Transverse colon (tissue), 3 donors: ENCODE data around the gene RORB.

Experiments
- EP300 ChIP-seq: sonication (generic); formaldehyde crosslinking; IDR thresholded peaks from one replicate; pipeline ENCODE4 v1.6.1; 2017; ENCODE audit warnings: antibody characterized with exemption, low read depth
- TF ChIP-seq, protein P1 (sequence below), 5 experiments: fragments of 200-600 bp in 3 of 5; fragments of 450-650 bp in 2 of 5; sonication (generic) in 3 of 5; IDR thresholded peaks; 1 replicate in 2 of 5; 2 replicates in 3 of 5; pipeline ENCODE4 v1.5.1; 2016 to 2017; ENCODE audit warnings: antibody characterized with exemption in 5 of 5, inconsistent platforms in 3 of 5, mild to moderate bottlenecking in 2 of 5, moderate library complexity in 1 of 5

DNA sequence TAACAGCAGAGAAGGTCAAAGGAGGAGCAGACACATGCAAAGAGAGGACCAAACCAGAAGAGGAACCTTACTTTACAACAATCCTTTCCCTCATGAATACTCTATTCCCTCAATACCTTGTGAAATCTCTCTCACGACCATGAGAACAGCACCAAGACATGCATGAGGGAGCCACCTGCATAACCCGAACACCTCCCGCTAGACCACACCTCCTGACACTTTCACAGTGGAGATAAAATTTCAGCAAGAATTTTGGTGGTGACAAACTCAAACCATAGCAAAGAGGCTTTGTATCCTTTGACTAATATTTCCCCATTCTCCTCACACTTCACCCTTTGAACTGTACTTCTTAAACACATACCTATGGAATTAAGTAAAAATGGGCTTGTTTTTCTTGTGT, 101.7 kb downstream of the RORB start:
- TF ChIP-seq, protein P1, sequence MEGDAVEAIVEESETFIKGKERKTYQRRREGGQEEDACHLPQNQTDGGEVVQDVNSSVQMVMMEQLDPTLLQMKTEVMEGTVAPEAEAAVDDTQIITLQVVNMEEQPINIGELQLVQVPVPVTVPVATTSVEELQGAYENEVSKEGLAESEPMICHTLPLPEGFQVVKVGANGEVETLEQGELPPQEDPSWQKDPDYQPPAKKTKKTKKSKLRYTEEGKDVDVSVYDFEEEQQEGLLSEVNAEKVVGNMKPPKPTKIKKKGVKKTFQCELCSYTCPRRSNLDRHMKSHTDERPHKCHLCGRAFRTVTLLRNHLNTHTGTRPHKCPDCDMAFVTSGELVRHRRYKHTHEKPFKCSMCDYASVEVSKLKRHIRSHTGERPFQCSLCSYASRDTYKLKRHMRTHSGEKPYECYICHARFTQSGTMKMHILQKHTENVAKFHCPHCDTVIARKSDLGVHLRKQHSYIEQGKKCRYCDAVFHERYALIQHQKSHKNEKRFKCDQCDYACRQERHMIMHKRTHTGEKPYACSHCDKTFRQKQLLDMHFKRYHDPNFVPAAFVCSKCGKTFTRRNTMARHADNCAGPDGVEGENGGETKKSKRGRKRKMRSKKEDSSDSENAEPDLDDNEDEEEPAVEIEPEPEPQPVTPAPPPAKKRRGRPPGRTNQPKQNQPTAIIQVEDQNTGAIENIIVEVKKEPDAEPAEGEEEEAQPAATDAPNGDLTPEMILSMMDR (IDR thresholded peaks at IDR 0.05): no peak
- no peak for TF ChIP-seq EP300
